NCI-H345 treated with DMSO at 0.1 percent for 48 hours (cell line): ENCODE data around the gene TMED10.
"Not testable (repeated sequence)": the region's sequence is repeated elsewhere in the genome, so short reads cannot be mapped to it uniquely, and the experiment has no call there.

ENCODE experiments used
- DNase-seq: peaks from one replicate; lab custom pipeline; 2025; ENCODE audit not compliant: unreplicated experiment; lab: John Stamatoyannopoulos, UW

TMED10 gene

DNA sequence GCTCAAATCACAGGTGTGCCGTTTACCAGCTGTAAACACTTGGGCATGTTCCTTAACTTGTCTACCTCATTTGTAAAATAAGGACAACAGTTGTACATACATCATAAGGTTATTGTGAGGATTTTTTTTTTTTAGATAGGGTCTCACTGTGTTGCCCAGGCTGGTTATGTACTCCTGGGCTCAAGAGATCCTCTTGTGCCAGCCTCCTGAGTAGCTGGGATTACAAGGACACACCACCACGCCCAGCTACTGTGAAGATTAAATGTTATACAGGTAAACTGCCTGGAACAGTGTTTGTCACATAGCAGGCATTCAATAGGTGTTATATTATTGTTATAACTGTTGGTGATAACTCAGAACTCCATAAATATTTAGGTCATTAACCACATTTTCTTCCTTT, 12.7 kb downstream of the TMED10 start:
- DNase-seq: no peak

GRCh38 chr14:75162631-75163030, 13.8 kb downstream of the TMED10 start:
- no peak for DNase-seq

DNA sequence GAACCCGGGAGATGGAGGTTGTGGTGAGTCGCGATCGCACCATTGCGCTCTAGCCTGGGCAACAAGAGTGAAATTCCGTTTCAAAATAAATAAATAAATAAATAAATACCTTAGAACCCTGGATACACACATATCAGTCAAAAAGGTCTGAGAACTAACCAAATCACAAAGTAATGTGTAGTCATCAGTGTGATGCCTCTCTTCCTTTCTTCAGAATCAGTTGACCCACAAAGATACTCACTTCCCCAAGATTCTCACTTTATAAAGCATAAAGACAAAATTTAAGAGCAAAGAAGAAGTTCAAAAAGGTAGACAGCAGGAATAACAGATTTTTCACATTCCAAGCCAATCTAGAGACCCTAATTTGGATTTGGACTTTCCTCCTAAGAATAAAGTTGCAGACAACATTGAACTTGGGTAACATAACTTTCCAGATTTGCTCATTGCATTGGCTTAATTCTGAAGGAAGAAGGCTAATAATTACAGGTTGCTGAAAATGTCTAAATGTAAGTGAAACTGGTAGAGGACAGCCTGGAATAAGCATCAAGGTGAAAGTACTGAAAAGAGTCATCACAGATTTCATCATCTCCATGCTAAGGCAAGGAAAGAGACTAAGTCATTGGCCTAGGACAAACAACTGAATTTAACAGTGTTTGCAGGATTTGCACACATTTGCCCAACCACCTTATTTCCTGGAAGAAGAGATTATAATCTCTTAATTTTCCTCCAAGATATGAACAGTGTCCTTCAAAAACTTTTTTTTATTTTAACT, 17.4 kb downstream of the TMED10 start:
- DNase-seq: no peak

DNA sequence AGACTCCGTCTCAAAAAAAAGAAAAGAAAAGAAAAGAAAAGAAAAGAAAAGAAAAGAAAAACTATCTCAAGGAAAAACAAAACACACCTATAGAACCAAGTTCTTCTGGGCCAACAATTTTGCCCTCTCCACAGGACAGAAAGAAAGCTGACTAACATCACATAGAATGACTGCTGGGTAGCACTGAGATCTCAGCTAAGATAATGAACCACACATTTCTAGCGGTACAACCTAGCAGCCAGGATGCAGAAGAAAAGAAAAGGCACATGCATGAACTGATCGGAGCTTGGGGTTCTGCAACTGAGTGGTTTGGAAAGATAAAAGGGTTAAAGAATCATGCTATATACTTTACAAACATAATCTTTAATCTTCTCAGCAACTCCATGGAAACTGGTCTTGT, 19.5 kb downstream of the TMED10 start:
- DNase-seq: no peak

DNA sequence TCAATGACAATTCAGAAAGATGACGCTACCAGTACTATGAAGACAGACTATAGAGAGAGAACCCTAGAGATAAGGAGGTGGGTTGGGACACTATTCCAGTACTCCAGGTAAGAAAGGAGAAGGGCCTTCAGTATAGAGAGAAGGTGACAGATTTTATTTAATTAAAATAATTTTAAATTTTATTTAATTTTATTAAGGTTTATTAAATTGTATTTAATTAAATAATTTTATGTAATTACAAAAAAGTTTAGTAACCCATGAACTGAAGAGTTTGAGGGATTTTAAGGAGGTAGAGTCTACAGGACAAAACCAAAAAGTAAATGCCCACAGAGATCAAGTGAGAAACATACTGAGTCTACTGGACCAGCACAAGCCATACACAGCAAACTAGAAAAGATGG, 20.3 kb downstream of the TMED10 start:
- no peak for DNase-seq

DNA sequence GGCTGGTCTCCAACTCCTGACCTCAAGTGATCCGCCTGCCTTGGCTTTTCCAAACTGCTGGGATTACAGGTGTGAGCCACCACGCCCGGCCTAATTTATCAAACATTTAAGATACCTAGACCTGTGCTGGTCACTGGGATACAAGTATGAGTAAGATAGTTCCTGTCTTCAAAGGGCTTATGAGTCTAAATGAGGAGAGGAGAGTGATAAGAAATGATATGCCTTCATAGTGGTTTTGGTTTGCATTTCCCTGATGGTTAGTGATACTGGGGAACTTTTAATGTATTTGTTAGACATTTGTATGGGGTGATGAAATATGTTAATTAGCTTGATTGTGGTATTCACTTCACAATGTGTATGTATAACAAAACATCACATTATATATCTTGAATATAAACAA, 21.2 kb downstream of the TMED10 start:
- DNase-seq: no peak

- DNase-seq: no peak
Measured at GRCh38 chr14:75153295-75153694, 23.1 kb downstream of the TMED10 start.

DNA sequence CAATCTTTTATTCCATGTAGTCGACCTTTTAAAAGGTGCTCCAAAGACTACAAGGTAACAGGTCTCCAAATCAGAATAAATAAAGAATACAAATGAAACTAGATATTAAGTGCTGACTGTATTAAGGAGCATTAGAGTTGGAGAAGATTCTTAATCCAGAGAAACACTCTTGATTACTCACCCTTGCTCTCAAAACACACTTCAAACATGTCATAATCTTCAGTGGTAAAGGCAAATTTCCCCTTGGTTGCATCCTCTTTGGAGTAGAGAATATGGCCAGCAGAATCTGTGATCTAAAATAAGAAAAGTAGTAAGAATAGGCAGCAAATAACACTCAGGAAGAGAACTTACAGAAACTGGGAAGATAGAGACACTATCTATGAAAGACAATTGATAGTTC, 24.6 kb downstream of the TMED10 start:
- no peak for DNase-seq

GRCh38 chr14:75150637-75151036, 25.8 kb downstream of the TMED10 start:
- not testable (repeated sequence) for DNase-seq

DNA sequence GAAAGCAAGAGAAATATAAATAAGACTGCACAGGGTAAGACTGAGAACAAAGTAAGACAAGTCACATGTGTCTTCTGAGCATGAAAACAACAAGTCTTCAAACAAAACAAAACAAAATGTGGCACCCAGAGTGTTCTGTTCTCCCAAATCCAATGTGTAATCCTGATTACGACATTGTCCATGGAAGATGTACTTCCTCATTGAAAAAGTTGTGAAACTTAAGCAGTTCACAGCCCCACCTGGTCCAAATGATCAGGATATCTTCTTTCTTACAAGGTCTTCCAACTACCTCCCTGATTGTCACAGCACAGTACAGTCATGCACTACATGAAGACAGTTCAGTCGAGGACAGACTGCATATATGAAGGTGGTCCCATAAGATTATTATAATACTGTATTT, 26.3 kb downstream of the TMED10 start:
- no peak for DNase-seq

- DNase-seq: no peak
Measured at GRCh38 chr14:75147423-75148071, 28.9 kb downstream of the TMED10 start.

GRCh38 chr14:75144944-75145343, 31.5 kb downstream of the TMED10 start:
- no peak for DNase-seq

GRCh38 chr14:75143761-75144527, 32.5 kb downstream of the TMED10 start:
- no peak for DNase-seq

DNA sequence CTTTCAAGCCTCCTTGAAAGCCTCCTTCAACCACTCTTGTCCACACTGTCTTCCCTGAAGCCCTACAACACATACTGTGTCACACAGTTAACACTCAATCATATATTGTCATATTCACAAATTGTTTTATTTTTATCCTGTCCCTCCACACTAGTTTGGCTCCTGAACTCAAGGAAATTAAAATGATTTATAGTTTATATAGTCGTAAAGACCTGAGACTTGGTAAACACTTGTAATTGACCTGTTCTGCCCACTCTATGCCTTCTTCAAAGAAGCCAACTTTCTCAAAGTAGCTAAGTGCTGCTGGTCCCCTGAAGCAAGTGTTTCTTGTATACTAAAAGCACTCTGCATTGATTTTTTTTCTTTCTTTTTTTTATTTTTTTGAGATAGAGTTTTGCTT, 33.9 kb downstream of the TMED10 start:
- DNase-seq: no peak

DNA sequence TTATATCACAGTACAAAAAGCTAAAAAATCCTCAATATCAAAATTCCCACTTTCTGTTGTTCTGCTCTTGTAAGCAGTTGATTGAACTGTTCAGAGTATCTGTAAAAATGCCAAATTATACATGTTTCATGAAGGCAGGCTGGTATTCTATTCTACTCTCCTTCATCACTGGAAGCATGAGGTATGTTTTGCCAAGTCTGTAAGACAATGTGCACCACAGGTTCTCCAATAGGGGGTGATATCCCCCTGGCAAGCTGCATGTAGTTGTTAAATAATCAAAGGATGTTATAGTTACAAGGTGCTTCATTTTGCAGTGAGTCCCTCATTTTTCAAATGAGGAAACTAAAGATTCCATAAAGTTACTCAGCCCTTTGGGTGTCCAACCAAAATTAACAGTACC, 34.4 kb downstream of the TMED10 start:
- DNase-seq: no peak

DNA sequence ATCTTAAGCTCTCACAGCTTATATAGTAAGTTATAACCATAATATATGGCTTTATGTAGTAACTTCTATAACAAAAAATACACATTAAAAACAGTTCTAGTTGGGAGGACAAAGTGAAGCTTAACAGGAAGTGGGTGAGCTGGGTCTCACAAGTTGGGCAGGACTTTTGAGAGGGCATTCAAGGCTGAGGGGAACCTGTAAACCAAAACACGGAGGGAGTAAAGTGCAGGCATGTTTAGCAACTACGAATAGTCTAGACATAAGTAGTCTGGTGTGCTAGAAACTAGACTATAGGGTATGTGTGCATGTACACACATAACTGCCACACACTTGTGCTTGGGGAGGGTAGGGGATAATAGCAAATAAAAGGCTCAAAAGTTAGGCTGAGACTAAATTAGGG, 35.4 kb downstream of the TMED10 start:
- DNase-seq: no peak

- no peak for DNase-seq
Measured at GRCh38 chr14:75140620-75141019, 35.8 kb downstream of the TMED10 start.

DNA sequence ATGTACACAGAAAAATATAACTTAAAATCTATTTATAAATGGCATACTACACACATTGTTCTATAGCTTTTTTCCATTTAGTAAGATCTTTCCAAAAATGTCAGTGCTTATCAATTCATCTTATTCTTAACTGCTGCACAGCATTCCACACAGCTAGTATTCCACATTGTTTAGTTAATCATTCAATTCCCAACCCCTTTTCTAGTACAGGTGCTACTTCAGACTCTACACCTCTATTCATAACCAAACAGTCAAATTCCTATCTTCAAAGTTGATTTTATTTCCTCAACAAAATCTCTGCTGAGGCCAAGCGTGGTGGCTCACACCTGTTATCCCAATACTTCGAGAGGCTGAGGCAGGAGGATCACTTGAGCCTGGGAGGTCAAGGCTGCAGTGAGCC, 37.2 kb downstream of the TMED10 start:
- DNase-seq: no peak

- no peak for DNase-seq
Measured at GRCh38 chr14:75138492-75138891, 37.9 kb downstream of the TMED10 start.

DNA sequence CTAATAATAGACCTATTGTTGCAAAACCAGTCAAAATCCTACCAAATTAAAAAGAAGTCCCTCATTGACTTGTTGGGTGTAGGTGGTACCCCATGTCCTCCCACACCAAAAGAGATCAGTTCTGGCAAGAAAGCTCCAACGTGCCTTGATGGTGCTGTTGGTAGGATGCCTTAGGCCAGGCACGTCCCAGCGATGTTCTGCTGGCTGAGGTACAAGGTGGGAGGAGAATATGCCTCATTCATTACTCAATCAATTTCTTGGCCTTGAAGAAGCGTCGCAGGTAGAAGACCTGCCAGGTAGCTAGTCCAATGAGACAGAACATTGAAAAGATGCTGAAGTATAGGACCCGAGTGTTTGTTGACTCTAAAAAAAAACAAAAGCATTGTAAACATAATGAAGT, 41.8 kb downstream of the TMED10 start:
- DNase-seq: no peak

DNA sequence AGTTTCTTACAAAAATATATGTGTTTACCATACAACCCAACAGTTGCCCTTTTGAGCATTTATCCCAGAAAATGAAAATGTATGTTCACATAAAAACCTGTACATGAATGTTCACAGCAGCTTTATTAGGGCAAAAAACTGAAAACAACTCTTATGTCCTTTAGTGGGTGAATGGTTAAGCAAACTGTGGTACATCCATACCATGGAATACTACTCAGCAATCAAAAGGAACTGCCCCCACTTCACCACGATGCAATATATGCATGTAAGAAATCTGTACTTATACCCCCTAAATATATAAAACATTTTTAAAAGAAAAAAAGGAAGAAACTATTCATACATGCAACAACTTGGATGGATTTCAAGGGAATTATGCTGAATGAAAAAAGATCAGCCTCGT, 42.8 kb downstream of the TMED10 start:
- DNase-seq: no peak
